RPMI8226 (cell line): ENCODE measurements around the gene TANC1.

Experiments
- DNase-seq: peaks from one replicate; pipeline ENCODE4 v3.0.0-alpha.2; 2015

The TANC1 gene

DNA sequence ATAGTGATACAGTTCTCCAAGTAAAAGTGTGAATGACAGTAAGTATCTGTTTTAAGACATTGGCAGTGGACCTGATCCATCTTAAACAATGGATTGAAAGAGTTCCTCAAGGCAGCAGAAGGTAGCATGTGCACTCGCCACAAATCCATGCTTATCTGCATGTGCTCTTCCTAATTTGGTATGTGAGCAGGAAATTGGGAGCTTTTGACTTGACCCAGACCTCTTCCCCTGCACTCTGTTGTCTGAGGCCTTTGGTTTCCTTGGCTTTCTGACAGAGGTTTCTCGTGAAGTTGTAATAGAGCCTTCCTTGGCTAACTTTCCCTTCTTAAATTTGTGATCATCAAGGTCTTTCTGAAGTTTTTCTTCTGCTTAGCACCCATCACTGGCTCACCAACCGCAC, 204.0 kb downstream of the TANC1 start:
- DNase-seq, result no peak

DNA sequence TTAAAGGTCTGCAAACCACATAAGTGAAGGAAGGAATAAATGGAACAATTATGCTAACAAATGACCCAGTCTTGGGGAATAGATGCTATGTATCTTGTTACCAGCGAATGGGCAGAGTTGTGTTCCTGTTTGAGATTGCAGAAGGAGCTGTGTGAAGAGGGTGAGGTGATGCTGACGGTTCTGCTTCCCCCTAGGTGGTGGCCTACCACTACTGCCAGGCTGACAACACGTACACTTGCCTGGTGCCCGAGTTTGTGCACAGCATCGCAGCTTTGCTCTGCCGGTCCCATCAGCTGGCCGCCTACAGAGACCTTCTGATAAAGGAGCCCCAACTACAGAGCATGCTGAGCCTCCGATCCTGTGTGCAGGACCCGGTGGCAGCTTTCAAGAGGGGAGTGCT, 206.3 kb downstream of the TANC1 start:
- no peak for DNase-seq

DNA sequence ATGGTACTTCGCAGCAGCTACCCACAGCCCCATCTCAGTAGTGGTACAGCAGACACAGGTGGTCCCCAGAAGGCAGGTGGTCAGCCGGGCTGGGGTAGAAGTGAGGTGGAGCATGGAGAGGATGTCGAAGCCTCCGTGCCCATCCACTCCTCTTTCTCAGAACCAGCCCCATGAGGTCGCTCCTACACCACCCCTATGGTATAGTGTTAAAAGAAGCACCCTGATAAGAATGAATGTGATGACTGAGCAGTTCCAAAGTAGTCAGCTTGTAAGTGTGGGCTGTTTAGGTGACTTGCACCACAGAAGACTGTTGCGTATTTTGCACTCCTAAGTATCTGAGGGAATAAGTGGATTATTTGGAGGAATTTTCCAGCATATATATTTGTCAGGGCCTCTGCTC, 206.7 kb downstream of the TANC1 start:
- DNase-seq, result no peak

DNA sequence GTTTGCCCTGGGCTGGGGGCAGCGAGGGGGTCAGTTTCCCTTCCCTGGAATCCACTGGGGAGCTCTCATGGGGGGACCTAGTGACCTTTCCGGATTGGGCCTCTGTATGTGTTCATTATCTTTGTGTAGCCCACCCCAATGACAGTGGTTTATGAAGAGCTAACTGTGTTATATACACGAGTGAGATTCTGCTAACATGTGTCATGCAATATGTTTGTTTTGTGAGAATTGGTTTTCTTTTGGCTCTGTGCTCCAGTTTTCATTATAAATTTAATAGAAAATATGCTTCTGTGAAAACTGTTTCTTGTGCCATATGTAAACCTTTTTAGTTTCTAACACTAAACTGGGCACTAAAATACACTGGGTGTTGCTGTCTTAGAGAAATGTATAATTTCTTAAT, 207.5 kb downstream of the TANC1 start:
- DNase-seq, result no peak

DNA sequence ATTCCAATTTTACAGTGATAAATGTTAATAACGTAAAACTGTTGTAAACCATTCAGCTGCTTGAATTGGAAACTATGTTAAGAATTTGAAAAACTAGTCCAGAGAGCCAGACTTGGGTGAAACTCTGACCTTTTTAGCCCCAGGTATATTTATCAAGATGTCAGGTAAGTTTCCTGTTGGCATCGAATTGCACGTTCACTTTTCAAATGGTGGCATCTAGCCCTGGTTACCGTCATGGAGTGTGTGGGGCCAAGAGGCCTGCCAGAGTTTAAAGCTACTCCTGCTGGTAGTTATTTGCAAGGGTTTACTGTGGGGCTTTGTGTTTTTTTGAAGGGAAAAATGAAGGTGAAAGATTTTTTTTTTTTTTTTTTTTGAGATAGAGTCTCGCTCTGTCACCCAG, 208.1 kb downstream of the TANC1 start:
- DNase-seq, result no peak

DNA sequence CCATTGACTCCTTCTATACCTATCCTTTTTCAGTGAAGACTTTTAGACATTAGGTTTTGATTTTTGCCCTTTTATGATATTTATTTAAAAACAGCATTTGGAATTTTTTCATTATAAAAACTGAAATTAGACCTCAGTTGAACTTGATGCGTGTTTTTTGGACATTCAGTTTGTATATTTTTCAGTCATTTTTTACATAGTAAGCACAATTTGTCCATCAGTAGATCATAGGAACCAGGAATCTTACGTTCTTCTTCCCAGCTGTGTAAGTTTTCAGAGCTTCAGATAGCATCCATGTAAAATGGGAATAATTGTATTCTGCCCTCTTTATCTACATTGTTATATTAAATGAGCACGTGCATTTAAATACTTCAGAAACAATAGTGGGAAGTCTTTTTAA, 208.9 kb downstream of the TANC1 start:
- no peak for DNase-seq

DNA sequence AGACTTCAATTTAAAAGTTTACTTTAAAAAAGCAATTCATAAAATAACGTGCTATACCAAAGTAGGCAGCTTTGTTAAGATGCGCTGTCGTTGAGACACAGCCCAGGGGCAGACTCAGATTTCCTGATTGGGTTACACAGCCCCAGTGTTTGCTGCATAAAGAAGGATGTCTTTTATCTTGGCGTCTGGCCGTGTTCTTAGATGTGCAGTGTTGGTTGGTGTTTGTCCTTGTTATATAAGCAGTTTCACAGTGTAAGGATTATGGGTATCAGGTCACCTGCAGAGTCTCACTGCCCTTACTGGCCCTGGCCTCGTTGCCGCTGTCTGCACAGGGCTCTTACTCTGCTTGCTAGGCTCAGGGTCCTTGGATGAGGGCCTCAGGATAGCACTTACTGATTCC, 209.5 kb downstream of the TANC1 start:
- DNase-seq, result no peak

DNA sequence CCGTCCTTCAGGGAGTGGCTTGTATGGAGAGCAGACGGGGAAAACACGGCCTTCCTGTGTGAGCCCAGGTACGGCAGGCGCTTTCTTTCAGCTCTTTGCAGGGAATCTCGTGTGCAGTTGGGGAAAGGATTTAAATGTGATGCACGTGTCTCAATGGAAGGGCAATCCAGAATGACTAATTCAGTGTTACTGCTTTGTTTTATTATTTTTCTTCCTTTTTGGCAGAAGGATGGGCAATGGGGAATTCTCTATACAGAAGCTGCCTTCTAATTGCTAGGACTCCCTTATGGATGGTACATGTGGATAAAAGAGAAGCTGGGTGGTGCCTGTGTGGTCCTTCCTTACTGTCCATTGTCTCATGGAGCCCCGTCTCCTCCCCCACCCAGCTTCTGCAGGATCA, 210.7 kb downstream of the TANC1 start:
- DNase-seq, result no peak

DNA sequence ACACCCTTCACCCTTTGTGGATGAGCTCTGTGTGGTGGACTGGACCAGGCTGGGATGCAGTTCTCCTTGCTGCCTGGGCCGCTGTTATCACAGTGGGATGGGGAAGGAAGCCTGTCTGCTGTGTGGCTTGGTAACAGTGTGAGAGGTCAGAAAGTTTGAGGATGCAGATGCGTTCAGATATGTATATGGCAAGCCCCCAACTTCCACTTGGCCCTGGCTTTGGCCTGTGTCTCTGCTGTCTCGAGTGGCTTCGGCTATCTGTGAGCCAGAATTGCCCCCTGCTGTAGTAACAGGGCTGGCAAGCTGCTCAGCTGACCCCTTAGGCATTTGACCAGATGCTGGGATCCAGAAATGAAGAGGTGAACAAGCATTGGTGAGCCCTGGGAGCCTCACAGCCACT, 211.3 kb downstream of the TANC1 start:
- no peak for DNase-seq

DNA sequence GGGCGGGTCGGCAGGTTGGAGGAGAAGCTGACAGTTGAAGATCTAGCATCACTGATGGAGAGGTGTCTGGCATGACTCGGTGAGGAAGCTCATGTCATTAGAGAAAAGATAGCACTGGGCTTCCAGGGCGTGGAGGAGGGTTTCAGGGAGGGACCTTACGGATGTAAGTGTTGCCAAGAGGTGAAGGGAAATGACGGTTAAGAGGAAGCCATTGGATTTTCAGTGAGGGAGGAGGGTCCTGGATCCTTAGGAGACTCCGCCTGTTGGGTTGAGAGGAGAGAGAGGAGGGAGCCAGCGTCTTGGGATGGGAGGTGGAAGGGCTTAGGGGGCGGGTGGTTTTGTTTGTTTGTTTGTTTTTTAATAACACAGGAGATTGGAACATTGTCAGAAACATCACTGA, 214.9 kb downstream of the TANC1 start:
- DNase-seq, result no peak

DNA sequence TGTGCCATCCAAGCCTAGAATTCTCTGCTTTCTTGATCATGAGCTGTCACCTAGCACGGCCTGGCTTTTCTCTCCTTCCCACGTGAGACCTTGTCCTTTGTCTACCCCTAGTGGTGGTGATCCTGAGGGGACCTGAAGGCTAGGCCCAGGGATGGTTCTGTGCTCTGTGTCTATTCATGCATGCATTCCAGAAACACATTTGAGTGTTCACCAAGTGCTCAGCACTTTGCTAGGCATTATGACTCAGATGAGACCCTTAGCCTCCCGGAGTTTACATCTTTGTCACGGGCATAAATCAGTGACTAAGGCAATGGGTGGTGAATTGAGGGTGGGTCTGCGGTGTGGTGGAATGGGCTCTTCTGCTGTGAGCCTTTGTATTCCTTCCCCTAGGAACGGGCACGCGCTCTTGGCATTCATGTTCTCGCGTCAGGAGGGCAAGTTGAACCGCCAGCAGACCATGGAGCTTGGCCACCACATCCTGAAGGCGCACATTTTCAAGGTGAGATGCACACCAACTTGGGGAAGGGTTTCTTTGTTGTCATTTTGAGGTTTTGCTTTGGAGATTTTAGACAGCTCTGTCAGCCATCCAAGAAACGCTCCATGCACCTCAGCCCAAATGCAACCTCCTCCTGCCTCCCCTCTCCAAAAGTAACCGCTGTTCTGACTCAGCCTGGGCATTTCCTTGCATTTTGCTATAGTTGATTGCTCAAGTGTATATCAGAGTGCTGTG, 217.1 kb downstream of the TANC1 start:
- peak; percentile 27 for DNase-seq

DNA sequence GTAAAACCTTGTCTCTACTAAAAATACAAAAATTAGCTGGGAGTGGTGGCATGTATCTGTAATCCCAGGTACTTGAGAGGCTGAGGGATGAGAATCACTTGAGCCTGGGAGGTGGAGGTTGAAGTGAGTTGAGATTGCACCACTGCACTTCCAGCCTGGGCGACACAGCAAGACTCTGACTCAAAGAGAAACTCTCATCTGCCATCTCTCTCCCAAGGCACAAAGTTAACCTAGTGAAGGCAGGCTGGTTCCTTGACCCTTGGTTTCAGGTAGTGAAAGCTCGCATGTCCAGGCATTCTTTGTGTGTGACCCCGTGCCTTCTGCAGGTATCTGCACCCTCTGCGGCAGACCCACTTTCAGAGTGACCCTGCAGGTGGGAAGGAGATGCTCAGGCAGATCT, 218.0 kb downstream of the TANC1 start:
- DNase-seq, result no peak

DNA sequence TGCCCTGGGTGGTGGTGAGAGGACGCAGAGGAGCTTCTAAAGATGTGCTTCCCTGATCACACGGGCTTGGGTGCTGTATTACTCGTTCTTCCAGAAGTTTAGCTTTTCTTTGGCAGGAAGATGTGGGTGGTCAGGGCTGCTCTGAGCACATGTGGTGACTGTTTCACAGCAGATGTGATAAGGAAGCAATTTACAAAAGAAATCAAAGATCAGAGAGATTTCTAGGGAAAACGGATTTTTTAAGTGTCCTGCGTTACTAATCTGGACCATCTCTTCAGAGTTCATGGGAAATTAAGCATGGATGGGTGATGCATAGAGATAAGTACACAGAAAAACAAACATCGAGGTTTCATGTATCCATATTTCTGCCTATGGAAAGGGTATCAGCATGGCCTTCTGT, 218.7 kb downstream of the TANC1 start:
- no peak for DNase-seq

DNA sequence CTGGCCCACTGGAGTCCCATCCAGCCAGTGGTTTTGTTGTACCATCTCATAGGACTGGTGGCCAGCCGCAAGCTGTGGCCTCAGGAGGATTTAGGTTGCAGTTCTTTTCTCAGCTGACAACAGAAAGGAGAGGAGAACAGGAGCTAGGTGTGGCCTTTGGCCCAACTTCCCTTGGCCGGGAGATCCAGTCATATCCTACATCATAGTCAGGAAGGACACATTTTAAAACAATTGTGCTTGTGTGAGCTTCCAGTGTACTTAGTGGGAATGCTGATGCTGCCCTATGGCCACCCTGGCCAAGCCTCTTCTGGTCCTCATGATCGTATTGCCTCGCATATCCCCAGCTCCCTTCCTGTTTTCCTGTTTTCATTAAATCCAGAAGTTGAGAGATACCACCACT, 220.0 kb downstream of the TANC1 start:
- no peak for DNase-seq

DNA sequence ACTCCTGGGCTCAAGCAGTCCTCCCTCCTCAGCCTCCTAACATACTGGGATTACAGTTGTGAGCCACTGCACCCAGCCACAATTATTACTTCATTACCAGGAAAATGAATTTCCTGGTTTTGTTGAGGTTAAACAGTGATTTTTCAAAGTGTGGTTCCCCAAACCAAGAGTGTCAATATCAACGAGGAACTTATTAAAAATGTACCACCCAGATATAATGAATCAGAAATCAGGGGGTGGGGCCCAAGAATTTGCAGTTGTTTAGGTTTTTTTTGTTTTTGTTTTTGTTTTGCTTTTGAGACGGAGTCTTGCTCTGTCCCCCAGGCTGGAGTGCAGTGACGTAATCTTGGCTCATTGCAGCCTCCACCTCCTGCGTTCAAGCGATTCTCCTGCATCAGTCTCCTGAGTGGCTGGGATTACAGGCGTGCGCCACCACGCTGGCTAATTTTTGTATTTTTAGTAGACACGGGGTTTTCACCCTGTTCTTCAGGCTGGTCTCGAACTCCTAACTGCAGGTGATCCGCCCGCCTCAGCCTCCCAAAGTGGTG, 224.0 kb downstream of the TANC1 start:
- no peak for DNase-seq

DNA sequence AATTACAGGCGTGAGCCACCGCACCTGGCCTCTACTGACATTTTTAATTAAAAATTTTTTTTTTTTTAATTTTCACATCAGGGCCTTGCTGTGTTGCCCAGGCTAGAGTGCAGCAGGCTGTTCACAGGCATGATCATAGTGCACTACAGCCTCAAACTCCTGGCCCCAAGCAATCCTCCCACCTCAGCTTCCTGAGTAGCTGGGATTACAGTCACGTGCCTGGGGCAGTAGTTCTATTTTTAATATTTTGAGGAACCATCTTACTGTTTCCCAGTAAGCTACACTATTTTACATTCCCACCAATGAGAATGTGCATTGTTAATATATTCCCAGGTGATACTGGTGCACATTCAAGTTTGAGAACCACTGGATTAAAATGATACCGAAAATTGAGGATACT, 225.4 kb downstream of the TANC1 start:
- DNase-seq, result no peak

DNA sequence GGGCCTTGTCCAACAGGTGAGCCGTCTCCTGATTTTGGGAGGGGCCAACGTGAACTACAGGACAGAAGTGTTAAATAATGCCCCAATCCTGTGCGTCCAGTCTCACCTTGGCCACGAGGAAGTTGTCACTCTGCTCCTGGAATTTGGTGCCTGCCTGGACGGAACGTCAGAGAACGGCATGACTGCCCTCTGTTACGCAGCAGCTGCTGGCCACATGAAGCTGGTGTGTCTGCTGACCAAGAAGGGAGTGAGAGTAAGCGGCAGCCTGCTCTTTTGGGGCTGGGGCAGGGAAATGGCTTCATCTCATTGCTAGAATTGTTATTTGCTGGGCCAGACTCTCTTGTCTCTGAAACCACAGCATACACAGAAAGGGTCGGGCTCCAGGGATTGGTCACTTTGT, 225.8 kb downstream of the TANC1 start:
- DNase-seq, result no peak

DNA sequence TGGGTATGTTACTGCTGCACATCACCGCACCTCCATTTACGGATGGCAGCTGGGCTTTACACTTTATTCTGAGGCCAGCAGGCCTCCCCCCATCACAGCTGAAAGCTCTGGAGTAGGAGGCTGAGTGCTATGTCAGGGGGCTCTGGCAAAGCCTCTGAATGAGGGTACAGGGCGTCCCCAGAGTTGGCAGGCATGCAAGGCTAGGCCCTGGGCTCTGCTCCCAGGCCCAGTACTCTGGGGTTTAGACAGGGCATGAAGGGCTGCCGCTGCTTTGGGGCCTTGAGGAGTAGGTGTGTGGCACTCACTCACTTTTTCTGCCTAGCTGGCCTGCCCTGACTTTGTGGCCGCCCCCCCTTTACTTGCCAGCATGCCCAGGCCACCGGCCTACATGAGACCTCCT, 227.3 kb downstream of the TANC1 start:
- no peak for DNase-seq

DNA sequence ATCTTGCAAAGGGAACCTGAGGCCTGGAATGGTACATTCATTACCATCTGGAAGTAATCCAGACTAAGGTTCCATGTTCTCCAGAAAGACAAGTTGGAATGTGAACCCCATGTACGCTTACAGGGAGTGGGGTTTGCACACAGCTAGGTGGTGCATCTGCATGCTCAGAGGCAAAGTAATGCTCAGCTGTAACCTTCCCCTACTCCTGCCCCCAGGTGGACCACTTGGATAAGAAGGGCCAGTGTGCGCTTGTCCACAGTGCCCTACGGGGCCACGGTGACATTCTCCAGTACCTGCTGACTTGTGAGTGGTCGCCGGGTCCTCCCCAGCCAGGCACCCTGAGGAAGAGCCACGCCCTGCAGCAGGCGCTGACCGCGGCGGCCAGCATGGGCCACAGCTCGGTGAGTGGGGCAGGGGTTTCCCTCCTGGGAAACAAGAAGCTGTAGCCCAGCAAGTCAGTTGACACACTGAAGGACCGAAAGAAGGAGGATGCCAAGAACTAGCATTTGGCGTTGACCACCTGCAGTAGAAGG, 228.0 kb downstream of the TANC1 start:
- no peak for DNase-seq

DNA sequence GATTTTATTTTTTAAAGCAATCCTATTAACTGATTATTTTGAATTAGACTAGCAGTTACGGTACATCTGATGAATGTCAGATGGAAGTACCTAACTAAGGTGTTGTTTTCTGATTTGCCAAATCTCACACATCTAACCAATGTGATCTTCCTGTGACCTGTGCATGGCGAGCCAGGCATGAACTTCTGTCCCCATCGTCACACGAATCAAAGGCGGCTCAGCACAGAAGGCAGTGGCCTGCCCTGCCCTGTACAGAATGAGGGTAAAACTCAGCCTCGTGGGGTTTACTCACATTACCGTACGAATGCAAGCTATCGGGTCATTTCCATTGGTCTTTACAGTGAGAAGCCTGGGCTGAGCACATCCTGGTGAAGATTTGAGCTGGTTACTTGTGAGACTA, 230.8 kb downstream of the TANC1 start:
- no peak for DNase-seq

DNA sequence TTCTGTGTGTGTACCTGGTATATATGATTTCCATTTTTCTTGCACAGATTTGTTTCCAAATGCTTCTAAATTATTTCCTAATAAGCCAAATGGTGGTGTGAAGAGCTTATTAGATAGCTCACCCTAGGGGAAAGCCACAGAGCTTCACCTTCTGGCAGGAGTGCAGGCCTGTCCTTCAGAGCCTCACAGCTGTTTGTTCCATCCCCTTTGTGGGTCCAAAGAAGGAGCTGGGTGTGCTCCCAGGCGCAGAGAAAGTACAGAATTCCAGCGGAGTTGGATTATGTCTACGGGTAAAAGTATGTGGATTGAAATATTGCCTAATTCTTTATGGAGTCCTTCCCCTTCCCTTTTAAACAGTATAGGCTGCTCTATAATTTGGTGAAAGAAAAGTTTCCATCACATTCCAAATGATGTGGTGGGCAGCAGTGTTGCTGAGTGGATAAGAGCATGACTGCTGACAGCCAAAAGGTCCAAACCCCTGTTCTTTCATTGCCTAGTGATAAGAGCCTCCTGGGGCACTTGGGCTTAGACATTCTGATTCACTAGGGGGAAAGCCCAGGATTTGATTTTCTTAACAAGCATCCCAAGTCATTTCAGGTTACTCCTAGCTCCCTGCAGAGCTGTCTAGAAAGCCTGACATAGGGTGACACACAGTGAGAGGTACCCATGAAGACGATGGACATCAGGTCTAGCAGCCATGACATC, 231.5 kb downstream of the TANC1 start:
- DNase-seq, result no peak

DNA sequence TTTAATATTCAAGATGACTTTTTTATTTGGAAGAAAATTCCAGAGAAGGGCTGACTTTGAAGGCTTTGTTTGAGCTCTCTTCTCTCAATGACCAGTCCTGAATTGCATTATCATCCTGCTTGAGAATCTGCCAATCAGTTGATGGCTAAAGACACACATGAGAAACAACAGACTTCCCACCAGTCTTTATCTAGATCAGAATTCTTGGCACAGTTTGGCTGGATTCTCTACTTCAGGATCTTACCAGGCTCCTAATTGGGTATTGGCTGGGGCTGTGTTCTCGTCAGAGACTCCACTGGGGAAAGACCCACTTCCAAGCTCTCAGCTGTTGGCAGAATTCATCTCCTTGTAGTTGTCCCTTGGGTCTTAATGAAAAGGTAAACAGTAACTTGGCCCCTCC, 232.1 kb downstream of the TANC1 start:
- no peak for DNase-seq

DNA sequence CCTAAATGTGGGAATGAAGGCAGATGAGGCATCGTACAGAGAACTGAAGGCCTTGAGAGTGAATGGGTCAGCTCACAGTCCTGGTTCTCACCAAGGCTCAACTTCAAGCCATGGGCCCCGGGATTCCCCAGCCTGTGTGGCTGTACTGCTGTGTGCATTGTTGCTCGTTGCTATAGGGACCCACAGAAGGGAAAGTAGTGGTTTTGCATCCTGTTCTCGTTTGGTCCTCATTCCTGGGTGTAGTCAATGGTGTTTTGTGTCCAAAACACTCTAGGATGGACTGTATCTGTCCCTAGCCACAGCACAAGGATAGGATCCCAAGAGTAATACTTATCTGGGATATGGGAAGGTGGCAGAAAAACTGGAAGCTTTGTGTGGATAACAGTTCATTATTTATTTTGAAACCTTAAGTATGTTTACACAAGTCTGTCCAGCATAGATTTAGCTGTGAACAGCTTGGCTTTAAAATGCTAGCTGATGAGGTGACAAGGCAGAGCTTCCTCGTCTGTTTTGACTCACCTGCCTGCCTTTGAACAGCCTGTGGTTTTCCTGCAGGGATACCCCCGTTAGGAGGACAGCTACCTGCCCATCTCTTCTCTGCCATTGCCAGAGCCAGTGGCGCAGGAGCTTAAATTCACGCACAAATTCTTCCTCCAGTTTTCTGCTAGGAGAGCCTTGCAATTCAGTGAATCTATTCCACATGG, 233.1 kb downstream of the TANC1 start:
- no peak for DNase-seq

DNA sequence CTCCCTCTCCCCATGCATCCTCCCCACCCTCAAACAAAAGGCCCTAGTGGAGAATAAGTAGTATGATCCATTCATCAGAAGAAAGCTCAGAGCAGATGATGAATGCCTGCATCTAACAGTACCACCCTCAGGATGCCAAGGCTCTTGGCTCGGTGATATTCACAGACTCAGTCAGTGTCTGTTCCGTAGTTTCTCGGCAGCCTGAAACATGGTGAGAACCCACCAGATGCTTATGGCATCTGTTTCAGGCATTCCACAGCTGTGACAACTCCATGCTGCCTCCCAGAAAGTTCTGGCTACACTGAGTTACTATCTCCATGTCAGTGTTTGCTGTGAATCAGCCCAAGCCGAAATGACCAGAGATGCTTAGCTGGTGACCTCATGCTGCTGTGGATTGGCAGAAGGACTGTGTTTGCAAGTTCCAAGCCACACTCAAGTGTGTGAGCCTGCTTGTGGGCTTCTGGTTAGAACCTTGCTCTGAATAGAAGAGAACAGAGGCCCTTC, 234.2 kb downstream of the TANC1 start:
- no peak for DNase-seq
